GM12873 (cell line): ENCODE measurements around the gene EML2.

ENCODE experiments used
- CTCF ChIP-seq: IDR thresholded peaks from 2 replicates; pipeline ENCODE4 v1.5.1; 2012; ENCODE audit warnings: low read depth, mild to moderate bottlenecking, moderate library complexity, low read length, control low read depth; ENCODE audit not compliant: insufficient read depth; ENCODE audit errors: missing control alignments

Gene EML2

GRCh38 chr19:45601115-45601514, 38.1 kb downstream of the EML2 start:
- TF ChIP-seq CTCF: no peak

GRCh38 chr19:45600340-45600885, 38.8 kb downstream of the EML2 start:
- TF ChIP-seq CTCF: no peak

GRCh38 chr19:45599286-45599685, 39.9 kb downstream of the EML2 start:
- TF ChIP-seq CTCF: no peak

- no peak for TF ChIP-seq CTCF
Measured at GRCh38 chr19:45598267-45599001, 40.8 kb downstream of the EML2 start.

GRCh38 chr19:45597425-45598111, 41.6 kb downstream of the EML2 start:
- TF ChIP-seq CTCF: no peak

- no peak for TF ChIP-seq CTCF
Measured at GRCh38 chr19:45595814-45596213, 43.4 kb downstream of the EML2 start.

- no peak for TF ChIP-seq CTCF
Measured at GRCh38 chr19:45593520-45593919, 45.7 kb downstream of the EML2 start.
